Neural cell (in vitro differentiated cells): ENCODE measurements around the gene SWAP70. TPM values are rescaled to one million over a fixed set of nuclear protein-coding genes. Genes with fewer than 3 reads are reported as not detected.

ENCODE experiments used
- H2AFZ ChIP-seq: fragments of 200-600, 300-800 bp; sonication (generic), shearing (Covaris generic); 2 replicates; pipeline ENCODE4 v1.6.0; 2014; ENCODE audit warnings: low read depth, mild to moderate bottlenecking, antibody characterized with exemption, low read length, moderate library complexity
- H3F3A ChIP-seq: fragments of 200-600 bp; shearing (Covaris generic); 2 replicates; pipeline ENCODE4 v1.6.1; 2016; ENCODE audit warnings: mild to moderate bottlenecking, moderate library complexity, mixed read lengths, antibody characterized with exemption, low read length; ENCODE audit not compliant: insufficient read depth, poor library complexity, severe bottlenecking
- H3K27ac ChIP-seq: fragments of 200-600, 300-800 bp; sonication (generic), shearing (Covaris generic); 2 replicates; pipeline ENCODE4 v1.5.1; 2014; ENCODE audit warnings: mild to moderate bottlenecking, low read length, moderate library complexity
- H3K27me3 ChIP-seq: fragments of 300-800, 200-600 bp; sonication (generic), shearing (Covaris generic); 2 replicates; pipeline ENCODE4 v1.6.0; 2014; ENCODE audit warnings: mild to moderate bottlenecking, low read depth, low read length, moderate library complexity; ENCODE audit not compliant: insufficient read depth
- H3K36me3 ChIP-seq: fragments of 300-800, 200-600 bp; sonication (generic), shearing (Covaris generic); 2 replicates; pipeline ENCODE4 v1.5.1; 2014; ENCODE audit warnings: mild to moderate bottlenecking, antibody characterized with exemption, low read length, moderate library complexity; ENCODE audit not compliant: insufficient read depth
- H3K4me2 ChIP-seq: fragments of 300-800, 200-600 bp; sonication (generic), shearing (Covaris generic); 2 replicates; pipeline ENCODE4 v1.6.0; 2014; ENCODE audit warnings: mild to moderate bottlenecking, low read length
- H3K4me3 ChIP-seq: fragments of 300-800, 200-600 bp; sonication (generic), shearing (Covaris generic); 2 replicates; pipeline ENCODE4 v1.5.1; 2014; ENCODE audit warnings: mild to moderate bottlenecking, low read length, moderate library complexity
- H3K79me2 ChIP-seq: fragments of 200-600 bp; shearing (Covaris generic); replicated peaks from 2 replicates; pipeline ENCODE4 v1.6.0; 2014; ENCODE audit warnings: mild to moderate bottlenecking, low read length, moderate library complexity; ENCODE audit not compliant: insufficient read depth
- H3K9ac ChIP-seq: fragments of 300-800, 200-600 bp; sonication (generic), shearing (Covaris generic); 2 replicates; pipeline ENCODE4 v1.6.1; 2016; ENCODE audit warnings: mild to moderate bottlenecking, low read length, mixed read lengths
- H3K9me2 ChIP-seq: fragments of 200-600 bp; shearing (Covaris generic); 2 replicates; pipeline ENCODE4 v1.6.1; 2016; ENCODE audit warnings: mild to moderate bottlenecking, low read length, mixed read lengths; ENCODE audit not compliant: insufficient read depth
- H3K9me3 ChIP-seq: fragments of 200-600, 300-800 bp; sonication (generic), shearing (Covaris generic); 2 replicates; pipeline ENCODE4 v1.6.1; 2016; ENCODE audit warnings: mild to moderate bottlenecking, mixed run types, low read length, moderate library complexity, mixed read lengths
- H4K20me1 ChIP-seq: fragments of 200-600 bp; shearing (Covaris generic); 2 replicates; pipeline ENCODE4 v1.6.1; 2016; ENCODE audit warnings: mild to moderate bottlenecking, mixed run types; ENCODE audit not compliant: insufficient read depth
- EP300 ChIP-seq: fragments of 450-650 bp; conservative IDR thresholded peaks from 2 replicates; pipeline ENCODE4 v1.6.1; 2014; ENCODE audit warnings: antibody characterized with exemption, mild to moderate bottlenecking, moderate library complexity; ENCODE audit not compliant: poor library complexity, severe bottlenecking
- EZH2 ChIP-seq: fragments of 200-600, 300-800 bp; shearing (Covaris generic), sonication (generic); IDR thresholded peaks from 2 replicates; pipeline ENCODE4 v1.6.1; 2014; ENCODE audit warnings: antibody characterized with exemption, low read length, borderline replicate concordance, mild to moderate bottlenecking; ENCODE audit not compliant: insufficient read depth, poor library complexity, severe bottlenecking
- MXI1 ChIP-seq: fragments of 450-650 bp; conservative IDR thresholded peaks from 2 replicates; pipeline ENCODE4 v1.6.1; 2014; ENCODE audit warnings: antibody characterized with exemption, mild to moderate bottlenecking; ENCODE audit not compliant: poor library complexity, severe bottlenecking
- POLR2AphosphoS5 ChIP-seq: IDR thresholded peaks from 2 replicates; pipeline ENCODE4 v1.6.1; 2012
- RAD21 ChIP-seq: fragments of 450-650 bp; conservative IDR thresholded peaks from 2 replicates; pipeline ENCODE4 v1.6.1; 2014; ENCODE audit warnings: antibody characterized with exemption, mild to moderate bottlenecking, moderate library complexity
- SMC3 ChIP-seq: fragments of 450-650 bp; conservative IDR thresholded peaks from 2 replicates; pipeline ENCODE4 v1.6.1; 2014; ENCODE audit warnings: antibody characterized with exemption, mild to moderate bottlenecking, moderate library complexity; ENCODE audit not compliant: poor library complexity
- TAF1 ChIP-seq: IDR thresholded peaks from 2 replicates; pipeline ENCODE4 v1.6.1; 2012; ENCODE audit warnings: low read depth
- polyA plus RNA-seq: library from polyadenylated mRNA; depleted of rRNA; stranded (reverse); fragments of >200 nt; gene quantifications from 2 replicates; pipeline ENCODE4 v1.2.3, GENCODE V29; 2014
- TF ChIP-seq, protein P1 (sequence below): fragments of 450-650 bp; IDR thresholded peaks from 2 replicates; pipeline ENCODE4 v1.5.1; 2014; ENCODE audit warnings: antibody characterized with exemption, mild to moderate bottlenecking, moderate library complexity; ENCODE audit not compliant: poor library complexity, severe bottlenecking
- TF ChIP-seq, protein P2 (sequence below): IDR thresholded peaks from 2 replicates; pipeline ENCODE4 v1.6.1; 2012; ENCODE audit warnings: borderline replicate concordance

Gene SWAP70
- polyA plus RNA-seq, 1 donor from 2014 or later = 1.4 TPM

DNA sequence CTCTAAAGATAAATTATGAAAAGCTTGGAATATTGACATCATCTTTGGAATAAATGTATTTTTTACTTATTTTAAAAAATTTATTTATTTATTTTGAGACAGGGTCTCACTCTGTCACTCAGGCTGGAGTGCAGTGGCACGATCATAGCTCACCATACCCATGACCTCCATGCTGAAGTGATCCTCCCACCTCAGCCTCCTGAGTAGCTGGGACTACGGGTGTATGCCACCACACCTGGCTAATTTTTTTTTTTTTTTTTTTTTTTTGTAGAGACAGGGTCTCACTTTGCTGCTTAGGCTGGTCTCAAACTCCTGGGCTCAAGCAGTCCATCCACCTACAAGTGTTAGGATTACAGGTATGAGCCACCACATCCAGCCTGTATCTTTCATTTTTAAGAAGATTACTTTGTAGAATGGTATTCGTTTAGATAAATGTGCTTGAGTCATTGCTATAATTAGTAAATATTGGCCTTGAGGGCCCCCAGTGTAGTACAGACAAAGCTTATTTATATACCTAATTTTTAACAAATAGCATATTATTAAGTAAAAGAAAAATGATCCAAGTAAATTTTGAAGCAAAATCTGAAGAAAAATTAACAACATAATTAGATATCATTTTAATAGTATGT, 8.5 kb downstream of the SWAP70 start:
- H3K27ac ChIP-seq = no peak overlapping the region
- H3K4me2 ChIP-seq = no peak overlapping the region
- no peak overlapping the region for H2AFZ ChIP-seq
- H3F3A ChIP-seq = no peaks in the 10 kb centered on the region
- no peaks in the 10 kb centered on the region for H3K9me2 ChIP-seq
- H3K9ac ChIP-seq = no peak overlapping the region
- H3K79me2 ChIP-seq = no peaks in the 10 kb centered on the region
- H3K9me3 ChIP-seq = no peaks in the 10 kb centered on the region
- no peaks in the 10 kb centered on the region for H4K20me1 ChIP-seq
- TF ChIP-seq, protein P1, sequence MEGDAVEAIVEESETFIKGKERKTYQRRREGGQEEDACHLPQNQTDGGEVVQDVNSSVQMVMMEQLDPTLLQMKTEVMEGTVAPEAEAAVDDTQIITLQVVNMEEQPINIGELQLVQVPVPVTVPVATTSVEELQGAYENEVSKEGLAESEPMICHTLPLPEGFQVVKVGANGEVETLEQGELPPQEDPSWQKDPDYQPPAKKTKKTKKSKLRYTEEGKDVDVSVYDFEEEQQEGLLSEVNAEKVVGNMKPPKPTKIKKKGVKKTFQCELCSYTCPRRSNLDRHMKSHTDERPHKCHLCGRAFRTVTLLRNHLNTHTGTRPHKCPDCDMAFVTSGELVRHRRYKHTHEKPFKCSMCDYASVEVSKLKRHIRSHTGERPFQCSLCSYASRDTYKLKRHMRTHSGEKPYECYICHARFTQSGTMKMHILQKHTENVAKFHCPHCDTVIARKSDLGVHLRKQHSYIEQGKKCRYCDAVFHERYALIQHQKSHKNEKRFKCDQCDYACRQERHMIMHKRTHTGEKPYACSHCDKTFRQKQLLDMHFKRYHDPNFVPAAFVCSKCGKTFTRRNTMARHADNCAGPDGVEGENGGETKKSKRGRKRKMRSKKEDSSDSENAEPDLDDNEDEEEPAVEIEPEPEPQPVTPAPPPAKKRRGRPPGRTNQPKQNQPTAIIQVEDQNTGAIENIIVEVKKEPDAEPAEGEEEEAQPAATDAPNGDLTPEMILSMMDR = no peak
- TF ChIP-seq TAF1 (no peak), POLR2AphosphoS5 (no peak), EP300 (no peak), EZH2 (no peak), MXI1 (no peak), RAD21 (no peak), SMC3 (no peak)
- TF ChIP-seq, protein P2, sequence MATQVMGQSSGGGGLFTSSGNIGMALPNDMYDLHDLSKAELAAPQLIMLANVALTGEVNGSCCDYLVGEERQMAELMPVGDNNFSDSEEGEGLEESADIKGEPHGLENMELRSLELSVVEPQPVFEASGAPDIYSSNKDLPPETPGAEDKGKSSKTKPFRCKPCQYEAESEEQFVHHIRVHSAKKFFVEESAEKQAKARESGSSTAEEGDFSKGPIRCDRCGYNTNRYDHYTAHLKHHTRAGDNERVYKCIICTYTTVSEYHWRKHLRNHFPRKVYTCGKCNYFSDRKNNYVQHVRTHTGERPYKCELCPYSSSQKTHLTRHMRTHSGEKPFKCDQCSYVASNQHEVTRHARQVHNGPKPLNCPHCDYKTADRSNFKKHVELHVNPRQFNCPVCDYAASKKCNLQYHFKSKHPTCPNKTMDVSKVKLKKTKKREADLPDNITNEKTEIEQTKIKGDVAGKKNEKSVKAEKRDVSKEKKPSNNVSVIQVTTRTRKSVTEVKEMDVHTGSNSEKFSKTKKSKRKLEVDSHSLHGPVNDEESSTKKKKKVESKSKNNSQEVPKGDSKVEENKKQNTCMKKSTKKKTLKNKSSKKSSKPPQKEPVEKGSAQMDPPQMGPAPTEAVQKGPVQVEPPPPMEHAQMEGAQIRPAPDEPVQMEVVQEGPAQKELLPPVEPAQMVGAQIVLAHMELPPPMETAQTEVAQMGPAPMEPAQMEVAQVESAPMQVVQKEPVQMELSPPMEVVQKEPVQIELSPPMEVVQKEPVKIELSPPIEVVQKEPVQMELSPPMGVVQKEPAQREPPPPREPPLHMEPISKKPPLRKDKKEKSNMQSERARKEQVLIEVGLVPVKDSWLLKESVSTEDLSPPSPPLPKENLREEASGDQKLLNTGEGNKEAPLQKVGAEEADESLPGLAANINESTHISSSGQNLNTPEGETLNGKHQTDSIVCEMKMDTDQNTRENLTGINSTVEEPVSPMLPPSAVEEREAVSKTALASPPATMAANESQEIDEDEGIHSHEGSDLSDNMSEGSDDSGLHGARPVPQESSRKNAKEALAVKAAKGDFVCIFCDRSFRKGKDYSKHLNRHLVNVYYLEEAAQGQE = no peak
- H3K4me3 ChIP-seq = no peak overlapping the region
- no peaks in the 10 kb centered on the region for H3K27me3 ChIP-seq
- H3K36me3 ChIP-seq = no peaks in the 10 kb centered on the region

DNA sequence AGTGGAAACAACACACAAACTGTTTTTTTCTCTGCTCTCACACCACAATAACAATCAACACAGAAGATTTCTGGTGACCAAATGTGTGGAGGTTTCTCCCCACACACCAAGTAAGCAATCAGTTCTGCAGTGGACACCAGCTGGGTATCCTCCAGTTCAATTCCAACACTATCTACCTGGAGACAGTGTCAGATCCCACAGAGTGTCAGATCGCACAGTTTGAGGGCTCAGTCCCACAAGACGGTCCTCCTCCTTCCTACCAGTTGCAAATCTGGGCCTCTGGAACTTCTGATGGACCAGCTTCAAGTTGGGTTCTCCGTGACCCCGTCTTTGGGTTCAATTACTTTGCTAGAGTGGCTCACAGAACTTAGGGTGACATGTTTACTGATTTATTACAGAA, 9.0 kb downstream of the SWAP70 start:
- Histone ChIP-seq H4K20me1 (no peaks in the 10 kb centered on the region), H3K27me3 (no peaks in the 10 kb centered on the region), H3K27ac (no peak overlapping the region), H3K9ac (no peak overlapping the region), H3F3A (no peaks in the 10 kb centered on the region), H3K79me2 (no peaks in the 10 kb centered on the region), H3K9me2 (no peaks in the 10 kb centered on the region), H3K4me3 (no peak overlapping the region), H3K4me2 (no peak overlapping the region), H3K9me3 (no peaks in the 10 kb centered on the region), H3K36me3 (no peaks in the 10 kb centered on the region), H2AFZ (no peak overlapping the region)
- TF ChIP-seq, protein P2 = no peak
- TF ChIP-seq TAF1 (no peak), POLR2AphosphoS5 (no peak), EZH2 (no peak), EP300 (no peak), SMC3 (no peak), MXI1 (no peak), RAD21 (no peak)
- TF ChIP-seq, protein P1 = no peak
